OCI-LY1 (cell line): ENCODE data around the gene BHLHA15.

Source experiments
- H2AFZ ChIP-seq: fragments of 200-600 bp; sonication (generic), shearing (Covaris generic); 2 replicates; pipeline ENCODE4 v1.6.0; 2014; ENCODE audit warnings: antibody characterized with exemption, mild to moderate bottlenecking, low read length
- H3F3A ChIP-seq: fragments of 200-600 bp; sonication (generic), shearing (Covaris generic); 2 replicates; pipeline ENCODE4 v1.6.0; 2014; ENCODE audit warnings: mild to moderate bottlenecking, antibody characterized with exemption, low read length, moderate library complexity; ENCODE audit not compliant: insufficient read depth
- H3K27ac ChIP-seq: fragments of 200-600 bp; sonication (generic); 2 replicates; pipeline ENCODE4 v1.5.1; 2014; ENCODE audit warnings: low read length, mixed run types, mild to moderate bottlenecking, low read depth; ENCODE audit not compliant: poor library complexity, severe bottlenecking
- H3K27me3 ChIP-seq: fragments of 200-600 bp; sonication (generic); 2 replicates; pipeline ENCODE4 v1.6.0; 2014; ENCODE audit warnings: antibody characterized with exemption, mild to moderate bottlenecking, low read length, moderate library complexity; ENCODE audit not compliant: insufficient read depth
- H3K36me3 ChIP-seq: fragments of 200-600 bp; sonication (generic); 2 replicates; pipeline ENCODE4 v1.6.1; 2014; ENCODE audit warnings: mild to moderate bottlenecking, antibody characterized with exemption, low read length, moderate library complexity, mixed read lengths; ENCODE audit not compliant: insufficient read depth
- H3K4me1 ChIP-seq: fragments of 200-600 bp; sonication (generic); 2 replicates; pipeline ENCODE4 v1.5.1; 2014; ENCODE audit warnings: mild to moderate bottlenecking, low read length, moderate library complexity; ENCODE audit not compliant: insufficient read depth, severe bottlenecking
- H3K4me2 ChIP-seq: fragments of 200-600 bp; sonication (generic), shearing (Covaris generic); 2 replicates; pipeline ENCODE4 v1.6.1; 2014; ENCODE audit warnings: low read length
- H3K4me3 ChIP-seq: fragments of 200-600 bp; sonication (generic); 2 replicates; pipeline ENCODE4 v1.5.1; 2014; ENCODE audit warnings: low read length, low read depth, mild to moderate bottlenecking, mixed read lengths; ENCODE audit not compliant: poor library complexity, severe bottlenecking
- H3K79me2 ChIP-seq: fragments of 200-600 bp; shearing (Covaris generic); 2 replicates; pipeline ENCODE4 v1.6.1; 2016; ENCODE audit warnings: mixed run types, low read length, mixed read lengths; ENCODE audit not compliant: insufficient read depth
- H3K9ac ChIP-seq: fragments of 200-600 bp; sonication (generic), shearing (Covaris generic); 2 replicates; pipeline ENCODE4 v1.6.1; 2014; ENCODE audit warnings: mild to moderate bottlenecking, low read length, mixed read lengths
- H3K9me2 ChIP-seq: fragments of 200-600 bp; sonication (generic), shearing (Covaris generic); 2 replicates; pipeline ENCODE4 v1.6.1; 2014; ENCODE audit warnings: low read depth, mild to moderate bottlenecking, low read length, mixed read lengths
- H3K9me3 ChIP-seq: fragments of 200-600 bp; shearing (Covaris generic); 2 replicates; pipeline ENCODE4 v1.6.1; 2014; ENCODE audit warnings: low read length, mixed read lengths
- H4K20me1 ChIP-seq: fragments of 200-600 bp; sonication (generic), shearing (Covaris generic); 2 replicates; pipeline ENCODE4 v1.6.0; 2016; ENCODE audit warnings: mild to moderate bottlenecking, low read length; ENCODE audit not compliant: insufficient read depth
- EZH2 ChIP-seq: fragments of 200-600 bp; sonication (generic), shearing (Covaris generic); IDR thresholded peaks from 2 replicates; pipeline ENCODE4 v1.8.0; 2017; ENCODE audit warnings: borderline replicate concordance, mixed run types, mild to moderate bottlenecking, antibody characterized with exemption, low read length, moderate library complexity, mixed read lengths
- TF ChIP-seq, protein P1 (sequence below): fragments of 200-600 bp; sonication (generic), shearing (Covaris generic); IDR thresholded peaks from 2 replicates; pipeline ENCODE4 v1.5.1; 2017; ENCODE audit warnings: mild to moderate bottlenecking, antibody characterized with exemption, low read length, moderate library complexity, mixed read lengths

Gene BHLHA15

GRCh38 chr7:98227939-98228338 lies 16.7 kb downstream of the BHLHA15 start:
- Histone ChIP-seq H3K79me2 (no peaks in the 10 kb centered on the region), H3K4me1 (no peaks in the 10 kb centered on the region), H3K9me2 (no peaks in the 10 kb centered on the region), H2AFZ (no peak overlapping the region), H3K9me3 (no peaks in the 10 kb centered on the region), H3F3A (no peaks in the 10 kb centered on the region), H3K27ac (no peak overlapping the region), H3K27me3 (no peaks in the 10 kb centered on the region), H4K20me1 (no peaks in the 10 kb centered on the region), H3K4me2 (no peak overlapping the region), H3K4me3 (no peak overlapping the region), H3K36me3 (no peaks in the 10 kb centered on the region), H3K9ac (no peak overlapping the region)
- TF ChIP-seq EZH2, result no peak
- TF ChIP-seq, protein P1, sequence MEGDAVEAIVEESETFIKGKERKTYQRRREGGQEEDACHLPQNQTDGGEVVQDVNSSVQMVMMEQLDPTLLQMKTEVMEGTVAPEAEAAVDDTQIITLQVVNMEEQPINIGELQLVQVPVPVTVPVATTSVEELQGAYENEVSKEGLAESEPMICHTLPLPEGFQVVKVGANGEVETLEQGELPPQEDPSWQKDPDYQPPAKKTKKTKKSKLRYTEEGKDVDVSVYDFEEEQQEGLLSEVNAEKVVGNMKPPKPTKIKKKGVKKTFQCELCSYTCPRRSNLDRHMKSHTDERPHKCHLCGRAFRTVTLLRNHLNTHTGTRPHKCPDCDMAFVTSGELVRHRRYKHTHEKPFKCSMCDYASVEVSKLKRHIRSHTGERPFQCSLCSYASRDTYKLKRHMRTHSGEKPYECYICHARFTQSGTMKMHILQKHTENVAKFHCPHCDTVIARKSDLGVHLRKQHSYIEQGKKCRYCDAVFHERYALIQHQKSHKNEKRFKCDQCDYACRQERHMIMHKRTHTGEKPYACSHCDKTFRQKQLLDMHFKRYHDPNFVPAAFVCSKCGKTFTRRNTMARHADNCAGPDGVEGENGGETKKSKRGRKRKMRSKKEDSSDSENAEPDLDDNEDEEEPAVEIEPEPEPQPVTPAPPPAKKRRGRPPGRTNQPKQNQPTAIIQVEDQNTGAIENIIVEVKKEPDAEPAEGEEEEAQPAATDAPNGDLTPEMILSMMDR, result no peak

DNA sequence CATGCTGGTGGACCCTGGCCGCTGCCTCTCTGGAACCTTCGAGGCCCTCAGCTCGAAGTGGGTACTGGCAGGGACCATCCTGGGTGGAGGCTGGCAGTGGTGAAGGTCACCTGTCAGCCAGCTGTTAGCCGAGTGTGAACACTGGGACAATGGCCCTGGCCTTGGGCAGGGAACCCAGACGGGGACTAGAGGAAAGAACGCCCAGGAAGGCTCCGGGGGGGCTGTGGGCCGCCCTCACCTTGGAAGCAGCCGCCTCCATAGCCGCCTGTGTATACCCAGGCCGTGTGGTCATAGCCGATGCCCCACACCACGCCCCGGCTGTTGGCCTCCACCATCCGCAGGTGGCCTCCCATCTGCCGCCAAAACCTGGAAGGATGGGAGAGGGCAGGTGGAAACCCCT lies 17.6 kb downstream of the BHLHA15 start:
- Histone ChIP-seq H3K9ac (no peak overlapping the region), H3K4me1 (no peaks in the 10 kb centered on the region), H3K9me3 (no peaks in the 10 kb centered on the region), H4K20me1 (no peaks in the 10 kb centered on the region), H3K4me3 (no peak overlapping the region), H3F3A (no peaks in the 10 kb centered on the region), H2AFZ (no peak overlapping the region), H3K36me3 (no peaks in the 10 kb centered on the region), H3K9me2 (no peaks in the 10 kb centered on the region), H3K79me2 (no peaks in the 10 kb centered on the region), H3K27ac (no peak overlapping the region), H3K27me3 (no peaks in the 10 kb centered on the region), H3K4me2 (no peak overlapping the region)
- TF ChIP-seq, protein P1, result no peak
- TF ChIP-seq EZH2, result no peak

GRCh38 chr7:98229441-98229840 lies 18.2 kb downstream of the BHLHA15 start:
- Histone ChIP-seq H3K27me3 (no peaks in the 10 kb centered on the region), H3K4me1 (no peaks in the 10 kb centered on the region), H3K79me2 (no peaks in the 10 kb centered on the region), H4K20me1 (no peaks in the 10 kb centered on the region), H3K27ac (no peak overlapping the region), H3K4me3 (no peak overlapping the region), H3K9me2 (no peaks in the 10 kb centered on the region), H3K4me2 (no peak overlapping the region), H3F3A (no peaks in the 10 kb centered on the region), H3K36me3 (no peaks in the 10 kb centered on the region), H2AFZ (no peak overlapping the region), H3K9me3 (no peaks in the 10 kb centered on the region), H3K9ac (no peak overlapping the region)
- no peak for TF ChIP-seq EZH2
- TF ChIP-seq, protein P1, result no peak
